ENCODE results near the gene MYL6B.
A peak's percentile ranks its signal among the peaks of the same experiment; 100 is the strongest.
"Not testable (repeated sequence)": the region's sequence is repeated elsewhere in the genome, so short reads cannot be mapped to it uniquely, and the experiment has no call there.

Gene MYL6B

DNA sequence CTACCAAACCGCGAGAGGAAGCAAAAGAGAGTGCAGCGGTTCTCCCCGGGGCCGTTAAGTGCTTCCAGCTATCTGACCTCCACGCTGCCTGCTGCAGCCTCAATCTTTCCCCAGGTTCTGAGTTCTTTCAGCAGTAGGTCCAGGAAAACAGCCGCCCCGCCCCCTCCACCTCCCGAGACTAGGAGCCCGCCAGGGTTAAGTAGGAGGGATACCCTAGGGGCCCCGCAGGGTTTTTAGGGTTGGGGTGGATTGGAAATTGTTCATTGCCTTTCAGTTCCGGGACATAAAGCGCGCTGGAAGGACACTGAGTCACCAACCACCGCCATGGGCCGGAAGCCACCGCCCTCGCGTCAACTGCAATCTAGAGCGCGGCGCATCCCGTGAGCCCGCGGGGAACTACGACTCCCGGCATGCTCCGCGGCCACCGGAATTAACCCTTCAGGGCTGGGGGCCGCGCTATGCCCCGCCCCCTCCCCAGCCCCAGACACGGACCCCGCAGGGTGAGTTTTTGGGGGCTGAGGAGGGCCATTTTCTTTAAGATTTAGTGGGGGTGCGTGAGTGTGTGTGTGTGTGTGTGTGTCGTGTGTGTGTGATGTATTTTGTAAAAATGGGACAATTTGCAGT is at the start of gene MYL6B:
TSS of gene MYL6B (plus strand) at position 456 of the 624 bp plus-strand sequence. CDS start 1,332 bp downstream, outside the sequence.
- peak; percentile 87 for DNase-seq (ENCODE audit: low read depth)

DNA sequence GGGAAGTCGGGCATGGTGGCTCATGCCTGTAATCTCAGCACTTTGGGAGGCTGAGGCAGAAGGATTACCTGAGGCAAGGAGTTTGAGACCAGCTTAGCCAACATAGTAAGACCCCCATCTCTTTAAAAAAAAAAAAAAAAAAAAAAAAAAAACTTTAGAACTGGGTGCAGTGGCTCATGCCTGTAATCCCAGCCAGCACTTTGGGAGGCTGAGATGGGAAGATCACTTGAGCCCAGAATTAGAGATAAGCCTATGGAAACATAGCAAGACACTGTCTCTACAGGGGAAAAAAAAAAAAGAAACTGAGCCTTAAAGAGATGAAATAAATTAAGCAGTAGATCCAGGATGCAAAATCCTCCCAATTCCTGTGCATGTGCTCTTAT is 49.7 kb upstream of the MYL6B start:
- no peak for DNase-seq (ENCODE audit: low read depth)

DNA sequence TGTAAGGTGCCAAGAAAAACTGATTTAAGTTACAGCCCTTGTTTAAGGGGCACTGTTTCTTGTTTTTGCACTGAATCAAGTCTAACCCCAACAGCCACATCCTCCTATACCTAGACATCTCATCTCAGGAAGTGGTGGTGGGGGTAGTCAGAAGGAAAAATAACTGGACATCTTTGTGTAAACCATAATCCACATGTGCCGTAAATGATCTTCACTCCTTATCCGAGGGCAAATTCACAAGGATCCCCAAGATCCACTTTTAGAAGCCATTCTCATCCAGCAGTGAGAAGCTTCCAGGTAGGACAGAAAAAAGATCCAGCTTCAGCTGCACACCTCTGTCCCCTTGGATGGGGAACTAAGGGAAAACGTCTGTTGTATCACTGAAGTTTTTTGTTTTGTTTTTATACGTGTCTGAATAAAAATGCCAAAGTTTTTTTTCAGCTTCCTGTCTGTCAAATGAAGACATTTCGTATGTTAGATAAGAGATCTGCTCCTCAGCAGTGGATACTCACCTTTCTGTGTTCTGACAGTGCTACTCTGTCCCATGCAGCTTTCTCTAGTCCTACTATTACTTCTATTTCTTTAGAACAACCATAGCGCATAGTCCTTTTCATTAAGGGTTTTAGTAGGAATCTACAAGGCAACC is 49.2 kb upstream of the MYL6B start:
- DNase-seq (ENCODE audit: low read depth): no peak

DNA sequence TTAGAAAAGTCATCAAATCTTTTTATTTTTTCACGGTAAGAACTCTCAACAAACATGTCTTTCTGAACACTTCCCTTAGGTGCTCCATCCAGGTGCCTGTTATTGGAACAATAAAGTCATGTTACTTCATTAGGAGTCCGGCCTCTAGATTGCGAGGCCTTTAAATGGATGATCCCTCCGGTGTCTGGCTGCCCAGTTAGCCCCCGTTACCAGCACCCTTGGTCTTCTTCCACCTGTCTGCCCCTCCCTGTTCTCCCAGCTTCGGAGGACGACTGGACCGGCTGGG is 48.6 kb upstream of the MYL6B start:
- no peak for DNase-seq (ENCODE audit: low read depth)

DNA sequence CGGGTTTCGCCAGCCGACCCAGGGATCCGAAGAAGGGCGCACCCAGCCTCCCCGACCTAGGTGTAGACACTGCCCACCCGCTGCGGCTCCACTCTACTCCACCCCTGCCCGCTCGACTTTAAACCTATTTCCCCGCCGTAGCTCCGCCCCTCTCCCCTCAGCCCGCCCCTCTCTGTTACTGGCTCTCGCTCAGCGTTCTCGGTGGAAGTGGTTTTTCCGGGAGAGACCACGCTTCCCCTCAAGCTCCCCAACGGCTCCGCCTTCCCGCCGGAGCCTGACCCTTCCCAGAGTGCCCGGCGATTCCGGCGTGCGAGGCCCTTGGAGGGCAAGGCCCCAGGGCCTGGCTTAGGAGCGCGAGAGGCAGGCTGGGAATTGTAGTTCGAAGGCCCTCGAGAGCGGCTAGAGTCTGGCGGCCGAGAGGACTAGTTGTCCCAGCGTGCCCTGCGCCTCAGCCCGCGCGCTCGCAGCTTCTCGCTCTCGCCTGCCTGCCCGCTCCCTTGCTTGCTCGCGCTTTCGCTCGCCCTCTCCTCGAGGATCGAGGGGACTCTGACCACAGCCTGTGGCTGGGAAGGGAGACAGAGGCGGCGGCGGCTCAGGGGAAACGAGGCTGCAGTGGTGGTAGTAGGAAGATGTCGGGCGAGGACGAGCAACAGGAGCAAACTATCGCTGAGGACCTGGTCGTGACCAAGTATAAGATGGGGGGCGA is 48.1 kb upstream of the MYL6B start, which contains the start of gene PA2G4:
TSS of gene PA2G4 (plus strand) at position 451 of the 706 bp plus-strand sequence. CDS start at position 630, 179 bp downstream.
- DNase-seq (ENCODE audit: low read depth): peak; percentile 92

DNA sequence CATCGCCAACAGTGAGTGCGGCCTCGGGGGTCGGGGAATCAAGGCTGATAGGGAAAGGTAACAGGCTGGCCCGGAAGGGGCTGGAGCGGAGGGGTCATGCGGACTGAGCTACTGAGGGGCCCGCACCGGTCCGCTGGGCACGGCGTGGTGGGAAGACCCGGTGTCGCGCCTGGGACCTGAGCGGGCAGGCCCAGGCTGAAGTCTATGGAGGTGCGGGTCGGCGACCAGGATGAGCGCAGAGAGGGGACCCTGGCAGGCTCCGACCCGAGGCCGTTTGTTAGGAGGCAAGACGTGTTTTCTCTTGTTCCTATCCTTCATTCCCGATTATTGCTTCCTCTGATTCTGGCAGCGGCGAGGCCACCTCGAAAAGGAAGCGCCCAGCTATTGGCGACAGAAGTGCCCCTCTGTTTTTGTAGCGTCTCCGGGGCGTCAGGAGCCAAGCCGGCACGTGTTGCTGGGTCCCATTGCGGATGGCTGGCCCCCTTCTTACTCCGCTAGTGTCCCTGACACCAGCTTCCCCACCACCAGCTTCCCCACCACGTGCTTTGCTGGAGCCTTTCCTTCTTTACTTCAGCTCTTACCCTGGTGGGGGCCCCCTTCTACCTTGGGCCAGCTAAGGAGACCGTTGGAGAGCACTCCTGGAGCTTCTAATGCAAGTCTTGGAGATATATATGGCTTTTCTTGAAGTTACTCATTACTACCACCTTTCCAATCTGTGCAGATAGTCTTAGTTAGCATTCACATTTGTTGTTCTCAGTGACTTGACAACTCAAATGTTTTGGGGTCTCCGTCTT is 47.4 kb upstream of the MYL6B start:
- DNase-seq (ENCODE audit: low read depth): no peak

DNA sequence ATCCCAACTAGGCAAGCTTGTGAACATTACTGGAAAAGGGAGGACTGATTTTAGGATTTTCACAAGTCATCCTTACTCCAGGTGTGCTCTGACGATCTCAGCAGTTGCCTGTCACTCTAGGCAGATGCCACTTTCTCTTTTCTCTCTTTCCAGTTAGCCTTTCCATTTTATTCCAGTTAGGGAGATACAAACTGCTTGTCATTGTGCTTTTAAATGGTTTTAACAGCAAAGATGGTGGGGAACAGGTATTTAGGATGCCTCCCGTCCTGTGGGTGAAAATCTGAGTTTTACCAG is 46.8 kb upstream of the MYL6B start:
- no peak for DNase-seq (ENCODE audit: low read depth)

DNA sequence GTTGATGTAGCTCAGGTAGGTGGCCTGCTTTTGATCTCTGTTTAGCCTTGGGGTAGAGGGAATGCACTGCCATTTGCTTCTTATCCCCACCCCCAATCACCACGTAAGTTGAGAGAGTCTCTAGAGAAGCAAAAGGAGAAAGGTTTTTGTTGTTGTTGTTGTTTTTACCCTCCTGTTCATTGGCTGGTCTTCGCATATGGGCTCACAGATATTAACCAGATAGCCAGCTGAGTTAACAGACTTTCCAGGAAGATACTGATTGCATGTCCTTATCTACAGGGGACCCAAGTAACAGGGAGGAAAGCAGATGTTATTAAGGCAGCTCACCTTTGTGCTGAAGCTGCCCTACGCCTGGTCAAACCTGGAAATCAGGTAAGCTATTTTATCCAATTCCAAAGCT is 45.1 kb upstream of the MYL6B start:
- DNase-seq (ENCODE audit: low read depth): no peak

DNA sequence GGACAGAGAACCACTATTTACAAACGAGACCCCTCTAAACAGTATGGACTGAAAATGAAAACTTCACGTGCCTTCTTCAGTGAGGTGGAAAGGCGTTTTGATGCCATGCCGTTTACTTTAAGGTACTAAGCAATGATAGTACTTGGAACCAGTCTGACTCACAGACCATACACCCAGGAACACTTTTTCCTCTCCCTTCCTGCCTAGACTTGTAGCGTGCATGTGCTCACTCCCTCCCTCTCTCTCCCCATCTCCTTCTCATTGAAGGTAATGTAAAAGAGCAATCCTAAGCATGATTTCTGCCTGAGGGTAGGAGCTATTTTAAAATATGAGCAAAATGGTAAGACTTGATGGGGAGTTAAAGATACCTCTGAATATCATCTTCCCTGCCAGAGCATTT is 41.8 kb upstream of the MYL6B start:
- no peak for DNase-seq (ENCODE audit: low read depth)

DNA sequence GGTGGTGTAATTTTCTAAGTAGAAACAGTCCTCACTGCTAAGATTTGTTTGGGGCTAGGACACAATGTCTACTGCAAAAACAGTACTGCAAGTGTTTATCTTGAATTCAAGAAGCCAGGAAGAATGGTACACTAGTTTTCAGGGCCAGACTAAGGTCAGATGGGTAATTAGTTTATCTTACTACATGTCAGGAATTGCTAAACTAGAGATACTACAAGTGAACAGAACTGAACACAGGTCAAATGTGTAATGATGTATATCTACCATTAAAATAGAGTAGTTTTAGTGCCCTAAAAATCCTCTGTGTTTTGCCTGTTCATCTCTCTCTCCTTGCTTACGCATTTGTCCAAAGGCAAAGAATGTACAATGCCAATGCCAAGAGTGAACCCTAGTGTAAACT is 38.3 kb upstream of the MYL6B start:
- no peak for DNase-seq (ENCODE audit: low read depth)

DNA sequence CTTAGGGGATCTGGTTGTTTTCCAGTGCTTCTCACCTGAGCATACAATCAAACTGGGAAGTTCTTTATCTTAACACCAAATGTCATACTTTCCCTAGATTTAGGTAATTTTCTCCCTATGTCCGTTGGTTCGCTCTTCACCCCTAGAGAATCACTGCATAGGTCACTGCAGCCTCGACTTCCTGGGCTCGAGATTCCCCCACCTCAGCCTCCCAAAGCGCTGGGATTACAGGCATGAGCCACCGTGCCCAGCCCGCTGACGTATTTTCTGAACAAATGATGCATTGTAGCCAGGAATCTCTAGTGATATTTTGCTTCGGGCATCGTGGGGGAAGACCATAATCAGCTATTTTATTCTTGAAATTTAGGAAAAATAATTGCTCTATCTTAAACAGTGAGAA is 37.1 kb upstream of the MYL6B start:
- no peak for DNase-seq (ENCODE audit: low read depth)

DNA sequence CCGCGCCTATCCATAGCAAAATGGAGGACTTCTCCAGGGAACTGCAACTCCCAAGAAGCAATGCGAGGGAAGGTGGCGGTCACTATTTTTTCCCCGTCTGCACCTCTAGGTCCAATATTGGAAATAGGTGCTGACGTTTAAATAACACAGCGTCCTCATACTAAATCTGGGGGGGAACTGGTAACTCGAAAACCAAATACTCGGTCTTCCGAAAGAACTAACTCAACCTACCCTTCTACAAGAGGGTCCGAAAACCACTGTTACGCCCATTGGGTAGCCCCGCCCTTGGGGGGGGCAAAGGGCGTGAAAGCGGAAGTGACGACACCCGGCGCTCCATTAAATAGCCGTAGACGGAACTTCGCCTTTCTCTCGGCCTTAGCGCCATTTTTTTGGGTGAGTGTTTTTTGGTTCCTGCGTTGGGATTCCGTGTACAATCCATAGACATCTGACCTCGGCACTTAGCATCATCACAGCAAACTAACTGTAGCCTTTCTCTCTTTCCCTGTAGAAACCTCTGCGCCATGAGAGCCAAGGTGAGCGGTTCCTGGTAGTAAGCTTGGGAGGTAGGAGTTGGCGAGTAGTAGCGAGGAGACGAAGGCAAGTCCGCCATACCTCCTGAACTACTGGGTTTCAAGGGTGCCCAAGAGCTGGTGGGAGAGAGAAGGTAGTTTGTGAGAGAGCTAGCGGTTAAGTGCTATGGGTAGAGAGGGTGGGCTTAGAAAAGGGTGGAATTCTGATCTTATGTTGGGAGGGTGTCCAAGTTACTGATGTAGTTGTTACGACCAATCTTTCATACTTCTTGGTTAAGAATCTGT is 35.9 kb upstream of the MYL6B start, which contains the start of gene RPL41:
TSS of gene RPL41 (plus strand) at position 367 of the 815 bp plus-strand sequence.
- DNase-seq (ENCODE audit: low read depth): peak; percentile 88

DNA sequence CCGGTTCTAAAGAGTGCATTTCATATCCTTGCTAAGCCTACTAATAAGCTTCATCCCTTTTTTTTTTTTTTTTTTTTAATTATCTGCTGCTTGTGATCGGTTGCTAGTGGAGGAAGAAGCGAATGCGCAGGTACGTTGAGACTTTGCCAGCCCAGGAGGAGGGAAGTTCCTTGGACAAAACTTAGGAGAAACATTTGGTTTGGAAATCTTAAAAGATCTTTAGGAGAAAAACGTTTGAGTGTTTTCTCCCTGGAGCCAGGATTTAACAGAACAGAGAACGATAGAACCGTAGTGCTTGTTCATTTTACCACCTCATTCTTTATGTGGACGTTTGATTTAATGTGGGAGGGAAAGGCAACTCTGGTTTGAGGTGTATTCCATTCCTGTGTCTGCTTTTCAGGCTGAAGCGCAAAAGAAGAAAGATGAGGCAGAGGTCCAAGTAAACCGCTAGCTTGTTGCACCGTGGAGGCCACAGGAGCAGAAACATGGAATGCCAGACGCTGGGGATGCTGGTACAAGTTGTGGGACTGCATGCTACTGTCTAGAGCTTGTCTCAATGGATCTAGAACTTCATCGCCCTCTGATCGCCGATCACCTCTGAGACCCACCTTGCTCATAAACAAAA is 35.2 kb upstream of the MYL6B start:
- not testable (repeated sequence) for DNase-seq (ENCODE audit: low read depth)

DNA sequence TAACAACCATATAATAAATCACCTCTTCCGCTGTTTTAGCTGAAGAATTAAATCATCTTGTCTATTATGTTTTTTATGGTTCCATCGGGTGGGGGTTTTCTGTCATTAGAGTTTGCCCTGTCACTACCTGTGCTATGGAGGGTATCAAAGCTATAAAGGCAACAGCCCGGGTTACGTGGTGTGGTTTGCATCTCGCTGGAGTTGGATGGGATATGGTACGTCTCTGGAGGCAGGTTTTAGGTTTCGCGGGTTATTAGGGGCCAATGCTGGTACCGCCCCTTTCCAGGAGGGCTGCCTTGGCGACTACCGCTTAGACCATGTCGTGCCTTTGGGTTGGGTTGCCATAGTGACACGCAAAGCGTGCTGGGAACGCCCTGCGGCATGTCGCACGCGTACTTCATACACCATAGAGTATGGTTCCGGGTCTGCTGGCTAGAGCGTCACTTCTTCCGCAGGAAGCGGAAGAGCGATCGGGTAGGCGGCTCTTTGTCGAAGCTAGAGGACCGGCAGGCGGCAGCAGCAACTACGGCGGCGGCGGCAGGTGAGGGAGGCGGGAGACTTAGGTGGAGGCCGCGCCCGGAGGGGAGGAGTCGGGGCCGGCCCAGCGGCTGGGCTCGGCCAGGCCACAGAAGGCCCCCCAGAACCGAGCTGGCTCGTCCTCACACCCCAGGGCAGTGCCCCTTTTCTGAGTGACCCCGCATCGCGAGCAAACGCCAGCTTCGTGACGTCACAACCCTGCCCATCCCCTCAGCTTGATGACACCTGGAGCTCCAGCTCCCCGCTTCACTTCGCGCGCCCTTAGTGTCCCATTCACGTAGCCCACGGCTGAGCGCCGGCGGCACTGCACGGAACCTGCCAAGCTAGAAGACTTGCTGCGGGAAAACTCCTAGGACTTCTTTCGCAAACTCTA is 34.4 kb upstream of the MYL6B start, which contains the start of gene ZC3H10:
TSS of gene ZC3H10 (plus strand) at position 489 of the 910 bp plus-strand sequence. CDS start 2,297 bp downstream, outside the sequence.
- DNase-seq (ENCODE audit: low read depth): peak; percentile 93

DNA sequence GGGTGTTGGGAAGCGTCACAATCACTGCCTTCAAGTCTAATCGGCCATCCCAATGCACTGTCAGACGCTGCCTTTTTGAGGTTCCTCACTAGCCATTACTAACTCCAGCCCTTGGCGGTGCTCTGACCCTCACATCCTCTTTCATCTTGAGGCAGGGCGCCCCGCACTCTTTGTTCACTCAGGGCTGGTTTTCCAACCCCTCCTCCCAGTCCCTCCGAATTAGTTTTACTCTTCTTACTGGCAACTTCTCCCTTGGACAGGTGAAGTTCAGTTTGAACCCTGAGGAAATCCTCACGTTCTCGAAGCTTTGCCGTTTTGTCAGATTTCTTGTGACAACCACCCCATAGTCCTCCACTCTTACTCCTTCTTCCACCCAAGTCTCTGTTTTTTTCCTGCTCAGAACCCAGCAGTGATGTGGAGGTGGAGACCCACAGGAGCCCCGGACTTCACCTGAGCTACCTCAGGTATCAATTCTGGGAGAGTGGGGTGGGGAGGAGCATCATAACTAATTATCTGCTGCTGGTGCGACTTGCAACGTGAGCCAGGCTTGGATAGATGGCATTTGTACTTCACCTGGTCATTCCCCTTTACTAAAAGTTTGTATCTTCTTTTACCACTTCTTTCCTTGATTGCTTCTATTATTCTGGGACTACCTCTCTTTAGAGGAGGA is 33.6 kb upstream of the MYL6B start:
- no peak for DNase-seq (ENCODE audit: low read depth)

DNA sequence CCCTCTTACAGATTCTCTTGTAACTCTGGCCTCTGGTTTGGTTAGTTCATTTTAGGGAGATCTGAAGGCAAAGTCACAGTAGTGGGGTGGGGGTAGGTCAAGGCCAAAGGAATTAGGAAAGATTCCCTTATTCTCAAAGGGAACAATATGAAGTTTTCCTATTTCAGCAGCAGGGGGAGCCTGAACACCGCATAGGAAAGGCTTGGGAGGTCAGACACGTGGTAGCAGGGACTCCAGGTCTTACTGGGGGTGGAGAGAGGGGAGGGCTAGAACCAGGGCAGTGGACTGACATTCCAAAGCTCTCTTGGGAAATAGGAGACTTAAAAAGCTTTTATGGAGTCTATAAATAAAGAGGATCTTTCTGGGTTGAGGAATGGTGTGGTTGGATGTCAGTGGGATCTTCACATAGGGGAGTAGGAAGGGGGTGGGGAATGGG is 33.0 kb upstream of the MYL6B start:
- DNase-seq (ENCODE audit: low read depth): peak; percentile 32

DNA sequence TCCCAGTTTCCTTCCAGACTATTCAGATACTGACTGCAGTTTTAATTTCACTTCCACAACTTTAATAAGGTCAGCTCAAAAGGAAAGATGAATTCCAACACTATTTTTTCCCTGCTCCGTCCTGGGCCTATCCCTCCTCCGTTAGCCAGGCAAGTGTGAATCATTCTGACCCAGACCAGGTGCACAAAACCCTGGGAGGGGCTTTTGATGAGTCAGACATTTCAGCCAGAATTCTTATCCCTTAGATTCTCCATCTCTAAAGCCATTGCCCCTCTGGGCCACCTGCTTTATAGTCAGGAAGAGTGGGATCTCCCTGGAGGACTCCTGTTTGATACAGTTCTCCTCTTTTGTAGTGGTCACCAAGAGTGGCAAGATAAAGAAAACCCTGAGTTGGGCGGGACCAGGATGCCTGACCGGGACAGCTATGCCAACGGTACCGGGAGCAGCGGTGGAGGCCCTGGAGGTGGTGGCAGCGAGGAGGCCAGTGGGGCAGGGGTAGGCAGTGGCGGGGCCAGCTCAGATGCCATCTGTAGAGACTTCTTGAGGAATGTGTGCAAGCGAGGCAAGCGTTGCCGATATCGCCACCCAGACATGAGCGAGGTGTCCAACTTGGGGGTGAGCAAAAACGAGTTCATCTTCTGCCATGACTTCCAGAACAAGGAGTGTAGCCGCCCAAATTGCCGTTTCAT is 32.1 kb upstream of the MYL6B start:
- DNase-seq (ENCODE audit: low read depth): no peak

DNA sequence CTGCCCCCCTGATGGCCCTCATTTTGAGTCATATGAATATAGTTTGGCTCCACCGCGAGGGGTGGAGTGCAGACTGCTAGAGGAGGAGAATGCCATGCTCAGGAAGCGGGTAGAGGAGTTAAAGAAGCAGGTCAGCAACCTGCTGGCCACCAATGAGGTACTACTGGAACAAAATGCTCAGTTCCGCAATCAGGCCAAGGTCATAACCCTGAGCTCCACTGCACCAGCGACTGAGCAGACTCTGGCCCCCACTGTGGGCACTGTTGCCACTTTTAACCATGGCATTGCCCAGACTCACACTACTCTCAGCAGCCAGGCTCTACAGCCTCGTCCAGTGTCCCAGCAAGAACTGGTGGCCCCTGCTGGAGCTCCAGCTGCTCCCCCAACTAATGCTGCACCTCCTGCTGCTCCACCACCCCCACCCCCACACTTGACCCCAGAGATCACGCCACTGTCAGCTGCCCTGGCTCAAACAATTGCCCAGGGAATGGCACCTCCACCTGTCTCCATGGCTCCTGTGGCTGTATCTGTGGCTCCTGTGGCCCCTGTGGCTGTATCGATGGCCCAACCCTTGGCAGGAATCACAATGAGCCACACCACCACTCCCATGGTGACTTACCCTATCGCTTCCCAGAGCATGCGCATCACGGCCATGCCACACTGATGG is 31.1 kb upstream of the MYL6B start:
- no peak for DNase-seq (ENCODE audit: low read depth)
